SH-SY5Y (cell line): ENCODE measurements around the gene HMGN1.

Experiments
- GATA2 ChIP-seq: IDR thresholded peaks from 2 replicates; pipeline ENCODE4 v1.6.1; 2011; ENCODE audit warnings: mild to moderate bottlenecking, low read depth, low read length
- GATA3 ChIP-seq: IDR thresholded peaks from 2 replicates; pipeline ENCODE4 v1.6.1; 2011; ENCODE audit warnings: low read depth, mild to moderate bottlenecking, low read length, moderate library complexity

DNA sequence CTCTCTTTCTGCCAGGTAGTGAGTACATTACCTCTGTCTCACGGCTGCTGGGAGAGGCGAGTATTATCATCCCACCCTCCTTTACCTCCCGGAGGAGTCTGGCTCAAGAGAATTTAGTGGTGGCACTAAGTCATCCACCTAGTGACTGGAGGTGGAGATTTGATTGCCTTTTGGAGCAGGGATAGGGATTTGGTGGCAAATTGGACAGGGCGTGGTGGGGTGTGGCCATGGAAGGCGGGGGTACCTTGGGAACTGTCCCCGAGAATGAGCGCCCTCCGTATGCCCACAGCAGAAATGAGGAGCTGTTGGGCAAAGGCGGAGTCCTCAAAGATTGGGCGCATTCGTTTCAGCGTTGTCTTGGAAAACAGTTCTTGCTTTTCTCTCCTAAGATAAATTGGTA is 32.1 kb upstream of the HMGN1 start:
- TF ChIP-seq GATA2 (no peak), GATA3 (no peak)
